Motor neuron (in vitro differentiated cells): Measurements from ENCODE around the gene RNU6-1. TPM values are rescaled to one million over a fixed set of nuclear protein-coding genes. Genes with fewer than 3 reads are reported as not detected.
A peak's percentile ranks its signal among the peaks of the same experiment; 100 is the strongest.

ENCODE experiments used
- ATAC-seq, 8 experiments: fragments of 200-7000 bp; cut with Tn5 transposase; replicated peaks in 6 of 8; 2 replicates each; pipeline ENCODE4 v1.8.0; 2021; ENCODE audit warnings: mild to moderate bottlenecking in 8 of 8, moderate library complexity in 8 of 8
- H3K27ac ChIP-seq, 2 donors: fragments of 250-450 bp; sonication (Bioruptor Pico); 2 replicates each; pipeline ENCODE4 v1.9.0; 2021; ENCODE audit warnings: antibody characterized with exemption in 2 of 2, mild to moderate bottlenecking in 2 of 2, moderate library complexity in 1 of 2
- H3K4me1 ChIP-seq, 2 donors: fragments of 250-450 bp; sonication (Bioruptor Pico); replicated peaks in 1 of 2; 2 replicates each; pipeline ENCODE4 v1.6.1; 2021; ENCODE audit warnings: antibody characterized with exemption in 2 of 2, mild to moderate bottlenecking in 2 of 2, moderate library complexity in 1 of 2
- H3K4me3 ChIP-seq, 5 donors: fragments of 250-450 bp; sonication (Bioruptor Pico); 2 replicates each; pipeline ENCODE4 v1.9.0; 2021; ENCODE audit warnings: antibody characterized with exemption in 5 of 5, mild to moderate bottlenecking in 5 of 5, moderate library complexity in 4 of 5
- WGBS, 10 experiments: fragments of 450-650 bp; shearing (Covaris generic); methylation state at CpG; one replicate each; pipeline ENCODE4 v1.0.0; 2022; 5-methylcytosine and 5-hydroxymethylcytosine counted together
- in situ Hi-C, 9 experiments: fragments of 400-800 bp; cut with MboI; loops; one replicate each; pipeline ENCODE4 v1.15.0; 2021; ENCODE audit warnings: low sequenced_read_pairs in 9 of 9, low pct_unique_long_range_greater_than_20kb in 2 of 9; ENCODE audit not compliant: unreplicated experiment in 9 of 9
- total RNA-seq, 8 experiments: library from RNA; unstranded; fragments of 300-600 nt; gene quantifications; 2 replicates each; pipeline versions ENCODE4 v1.2.3 to v1.2.4, GENCODE V29; 2022

The RNU6-1 gene
- total RNA-seq, 8 experiments from 2014 or later = under 0.01 TPM; not detected in 7

DNA sequence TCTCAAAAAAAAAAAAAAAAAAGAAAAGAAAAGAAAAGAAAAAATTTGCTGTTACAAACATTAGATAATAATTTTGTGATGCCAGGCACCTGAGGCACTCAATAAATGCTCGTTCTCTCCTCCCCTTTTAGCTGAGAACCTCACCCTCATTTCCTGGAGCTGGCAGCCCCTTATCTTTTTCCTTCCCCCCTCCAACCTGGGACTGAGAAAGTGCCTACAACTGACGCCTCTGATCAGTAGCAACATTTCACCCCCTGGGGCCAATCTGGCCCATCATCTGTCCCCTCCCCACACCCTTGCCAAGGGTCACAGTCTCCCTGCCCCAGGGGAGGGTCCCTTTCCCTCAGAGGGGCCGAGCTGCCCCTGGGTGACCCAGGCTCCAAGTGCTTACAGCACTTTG lies 12.6 kb upstream of the RNU6-1 start:
- no peaks in the 10 kb centered on the region for H3K4me1 ChIP-seq
- H3K27ac ChIP-seq = no peak overlapping the region
- in situ Hi-C loops = loop anchor here in 6 of 9 experiments (25.0 kb wide), 3 partner anchors 185 to 310 kb away; partner anchors contain the start of gene PIAS1 (in 1 of the 6)
- ATAC-seq = no peak
- 63 to 100% (median 80%) methylated on average over 1 to 3 of the region's 3 CpGs; no CpG with 5 or more reads in 5 of the 10 experiments for WGBS, 10 experiments
- H3K4me3 ChIP-seq = no peak overlapping the region

DNA sequence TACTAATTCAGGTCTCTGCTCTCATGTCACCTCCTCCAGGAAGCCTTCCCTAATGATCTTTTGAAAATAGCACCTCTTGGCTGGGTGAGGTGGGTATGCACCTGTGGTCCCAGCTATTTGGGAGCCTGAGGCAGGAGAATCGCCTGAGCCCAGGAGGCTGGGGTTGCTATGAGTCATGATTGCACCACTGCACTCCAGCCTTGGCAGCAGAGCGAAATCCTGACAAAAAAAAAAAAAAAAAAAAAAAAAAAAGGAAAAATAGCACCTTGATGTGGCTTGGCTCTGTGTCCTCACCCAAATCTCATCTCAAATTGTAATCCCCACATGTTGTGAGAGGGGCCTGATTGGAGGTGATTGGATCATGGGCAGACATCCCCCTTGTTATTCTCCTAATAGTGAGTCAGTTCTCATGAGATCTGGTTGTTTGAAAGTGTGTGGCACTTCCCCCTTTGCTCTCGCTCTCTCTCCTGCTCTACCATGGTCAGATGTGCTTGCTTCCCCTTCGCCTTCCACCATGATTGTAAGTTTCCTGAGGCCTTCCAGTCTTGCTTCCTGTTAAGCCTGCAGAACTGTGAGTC lies 11.2 kb upstream of the RNU6-1 start:
- in situ Hi-C loops = loop anchor here in 6 of 9 experiments (25.0 kb wide), 3 partner anchors 186 to 311 kb away; partner anchors contain the start of gene PIAS1 (in 1 of the 6)
- 0 to 100% (median 100%) methylated on average over 1 to 2 of the region's 4 CpGs; no CpG with 5 or more reads in 3 of the 10 experiments for WGBS, 10 experiments
- H3K4me3 ChIP-seq = no peak overlapping the region
- peak in 1 of 8 experiments; percentile 23 for ATAC-seq
- no peak overlapping the region for H3K27ac ChIP-seq
- H3K4me1 ChIP-seq = no peaks in the 10 kb centered on the region

DNA sequence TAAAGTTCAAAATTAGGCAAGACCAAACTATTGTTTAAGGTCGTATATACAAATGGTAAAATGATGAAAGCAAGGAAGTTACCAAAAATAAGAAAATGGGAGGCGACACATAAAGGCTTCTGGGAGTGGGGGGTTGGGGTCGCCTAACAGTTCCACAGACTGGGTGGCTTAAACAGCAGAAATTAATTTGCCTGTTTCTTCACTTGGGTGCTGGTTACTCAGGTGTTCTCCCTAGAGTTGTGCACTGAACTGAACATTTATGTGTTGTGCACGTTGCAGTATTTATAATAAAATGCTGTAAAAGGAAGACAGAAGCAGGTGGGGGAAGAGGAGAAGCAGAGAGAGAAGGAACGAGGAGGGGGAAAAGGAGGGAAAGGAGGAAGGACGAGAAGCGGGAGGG lies 10.5 kb upstream of the RNU6-1 start:
- in situ Hi-C loops = loop anchor here in 6 of 9 experiments (25.0 kb wide), 3 partner anchors 187 to 312 kb away; partner anchors contain the start of gene PIAS1 (in 1 of the 6)
- ATAC-seq = no peak

DNA sequence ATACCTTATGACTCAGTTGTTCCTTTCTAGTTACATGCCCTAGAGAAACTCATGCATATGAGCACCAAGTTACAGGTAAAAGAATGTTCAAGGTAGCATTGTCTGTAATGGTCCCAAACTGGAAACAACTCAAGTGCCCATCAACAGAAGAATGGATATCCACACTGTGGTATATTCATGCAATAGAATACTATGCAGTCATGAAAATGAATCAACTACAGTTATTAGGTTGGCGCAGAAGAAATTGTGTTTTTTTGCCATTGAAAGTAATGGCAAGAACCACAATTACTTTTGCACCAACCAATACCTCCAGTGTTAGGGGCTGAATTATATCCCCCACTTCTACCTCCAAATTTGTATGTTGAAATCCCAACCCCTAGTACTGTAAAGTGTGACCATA lies 9.7 kb upstream of the RNU6-1 start:
- H3K27ac ChIP-seq = no peak overlapping the region
- in situ Hi-C loops = loop anchor here in 7 of 9 experiments (25.0 kb wide), 3 partner anchors 312 to 912 kb away; partner anchors contain the start of gene MAP2K5 (in 1 of the 7)
- no peaks in the 10 kb centered on the region for H3K4me1 ChIP-seq
- no peak overlapping the region for H3K4me3 ChIP-seq
- no peak for ATAC-seq
- WGBS, 10 experiments = 40 to 100% (median 100%) methylated on average over 1 of the region's 1 CpG; no CpG with 5 or more reads in 3 of the 10 experiments

More for the DNA sequence above, 10.5 kb upstream of the RNU6-1 start:
- H3K4me1 ChIP-seq = no peaks in the 10 kb centered on the region
- no peak overlapping the region for H3K4me3 ChIP-seq
- no peak overlapping the region for H3K27ac ChIP-seq
- WGBS, 10 experiments = 49 to 87% (median 66%) methylated on average over 2 to 7 of the region's 7 CpGs

DNA sequence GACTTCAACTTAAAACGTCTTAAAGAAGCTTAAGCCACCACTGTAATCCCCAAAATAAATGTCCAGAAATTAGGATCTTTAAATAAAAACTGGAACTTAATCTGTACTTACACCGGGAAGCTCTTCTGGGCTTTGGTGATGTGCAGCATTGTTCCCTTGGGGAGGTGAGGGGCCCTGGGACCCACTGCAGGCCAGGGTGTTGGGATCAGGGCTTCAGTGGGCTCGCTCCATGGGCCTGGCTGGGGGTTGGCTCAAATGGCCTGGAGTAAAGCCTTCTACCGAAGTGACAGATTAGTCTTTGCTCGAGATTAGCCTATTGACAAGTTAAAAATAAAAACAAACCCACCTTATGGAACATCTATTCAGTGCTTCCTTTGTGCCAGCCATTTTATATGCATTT lies 6.1 kb upstream of the RNU6-1 start:
- Histone ChIP-seq H3K4me1 (peaks cover 12 to 15% of the 10 kb centered on the region in 2 donors), H3K4me3 (no peak overlapping the region), H3K27ac (no peak overlapping the region)
- no peak for ATAC-seq
- in situ Hi-C loops = loop anchor here in 7 of 9 experiments (25.0 kb wide), 3 partner anchors 309 to 909 kb away; partner anchors contain the start of gene MAP2K5 (in 1 of the 7)
- 28 to 90% (median 67%) methylated on average over 1 to 5 of the region's 5 CpGs; no CpG with 5 or more reads in 1 of the 10 experiments for WGBS, 10 experiments

DNA sequence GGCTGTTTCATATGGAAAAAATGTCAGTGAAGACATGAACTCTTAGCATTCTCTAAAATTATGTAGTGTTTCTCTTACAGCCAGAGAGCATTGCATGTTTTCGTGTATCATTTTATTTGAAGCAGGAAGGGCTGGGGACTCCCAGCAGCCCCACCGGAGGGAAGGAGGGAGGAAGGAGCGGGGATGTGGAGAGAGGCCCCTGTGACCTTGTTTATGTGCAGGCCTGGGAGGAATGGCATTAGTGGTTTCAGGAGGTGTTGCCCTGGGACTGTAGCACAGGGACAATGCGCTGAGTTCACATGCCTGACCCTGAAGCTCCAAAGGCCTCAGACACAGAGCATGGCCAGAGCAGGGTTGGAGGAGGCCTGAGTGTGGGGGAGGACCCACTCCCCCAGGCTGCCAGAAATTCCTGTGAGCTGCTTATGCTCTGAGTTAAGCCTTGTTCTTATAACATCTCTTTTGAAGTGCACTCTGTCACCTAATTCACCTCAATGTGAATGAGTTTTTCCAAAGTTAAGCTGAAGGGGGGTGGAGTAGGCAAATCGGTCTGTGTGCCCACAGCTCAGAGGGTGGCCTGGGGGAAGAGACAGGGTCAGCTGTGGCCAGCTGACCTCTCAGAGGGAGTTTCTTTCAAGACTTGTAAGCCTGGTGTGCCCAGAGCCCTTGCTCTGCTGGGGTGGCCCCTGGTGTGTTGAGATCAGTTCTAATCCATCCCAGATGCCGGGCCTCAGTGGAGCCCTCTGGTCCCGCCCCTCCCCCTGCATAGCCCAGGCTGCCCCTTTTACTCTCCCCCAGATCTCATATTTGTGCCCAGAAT lies 3.9 kb upstream of the RNU6-1 start:
- no peak overlapping the region for H3K27ac ChIP-seq
- H3K4me1 ChIP-seq = peaks cover 12 to 15% of the 10 kb centered on the region in 2 donors
- H3K4me3 ChIP-seq = no peak overlapping the region
- ATAC-seq = peak in 2 of 8 experiments; percentile 9 to 15
- 11 to 56% (median 20%) methylated on average over 1 to 5 of the region's 7 CpGs; no CpG with 5 or more reads in 4 of the 10 experiments for WGBS, 10 experiments
- in situ Hi-C loops = loop anchor here in 7 of 9 experiments (25.0 kb wide), 3 partner anchors 306 to 906 kb away; partner anchors contain the start of gene MAP2K5 (in 1 of the 7)

DNA sequence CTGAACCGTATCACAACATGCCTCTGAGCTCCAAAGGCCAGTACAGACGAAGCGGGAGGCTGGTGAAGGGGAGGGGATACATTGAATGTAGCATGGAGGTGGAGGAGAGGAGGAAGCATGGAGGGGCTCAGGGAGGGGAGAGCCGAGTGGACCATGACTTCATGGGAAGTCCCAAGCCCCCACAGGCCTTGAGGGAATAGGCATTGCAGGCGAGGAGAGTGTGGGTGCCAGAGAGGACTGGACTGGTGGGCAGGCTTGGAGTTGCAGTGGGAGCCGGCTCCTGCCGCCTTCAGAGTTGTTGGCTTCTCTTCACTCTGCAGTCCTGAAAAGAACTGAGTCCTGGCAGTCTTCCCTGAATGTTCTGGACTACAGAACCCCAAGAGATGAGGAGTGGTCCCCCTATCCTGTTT lies 3.3 kb upstream of the RNU6-1 start:
- no peak overlapping the region for H3K27ac ChIP-seq

DNA sequence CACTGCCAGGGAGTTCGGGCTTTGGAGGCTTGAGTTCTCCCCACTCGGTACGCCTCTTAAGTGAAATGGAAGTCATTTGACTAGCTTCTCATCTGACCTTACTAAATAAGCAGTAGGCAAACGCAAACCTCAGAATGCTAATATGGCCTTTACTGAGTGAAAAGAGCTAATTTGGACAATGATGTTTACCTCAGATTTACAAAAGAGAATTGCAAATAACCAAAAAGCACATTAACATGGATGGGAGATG lies 1.6 kb upstream of the RNU6-1 start:
- 0 to 100% (median 40%) methylated on average over 1 to 3 of the region's 4 CpGs; no CpG with 5 or more reads in 1 of the 10 experiments for WGBS, 10 experiments
- no peak for ATAC-seq
- Histone ChIP-seq H3K27ac (no peak overlapping the region), H3K4me3 (peak overlapping the region; percentile 67 to 94 (median 81)), H3K4me1 (peaks cover 12 to 15% of the 10 kb centered on the region in 2 donors)
- in situ Hi-C loops = loop anchor here in 7 of 9 experiments (25.0 kb wide), 3 partner anchors 304 to 904 kb away; partner anchors contain the start of gene MAP2K5 (in 1 of the 7)

More for the DNA sequence above, 3.3 kb upstream of the RNU6-1 start:
- H3K4me1 ChIP-seq = peaks cover 12 to 15% of the 10 kb centered on the region in 2 donors
- H3K4me3 ChIP-seq = no peak overlapping the region
- WGBS, 10 experiments = 40 to 93% (median 65%) methylated on average over 1 to 3 of the region's 7 CpGs; no CpG with 5 or more reads in 6 of the 10 experiments
- in situ Hi-C loops = loop anchor here in 7 of 9 experiments (25.0 kb wide), 3 partner anchors 306 to 906 kb away; partner anchors contain the start of gene MAP2K5 (in 1 of the 7)
- no peak for ATAC-seq

DNA sequence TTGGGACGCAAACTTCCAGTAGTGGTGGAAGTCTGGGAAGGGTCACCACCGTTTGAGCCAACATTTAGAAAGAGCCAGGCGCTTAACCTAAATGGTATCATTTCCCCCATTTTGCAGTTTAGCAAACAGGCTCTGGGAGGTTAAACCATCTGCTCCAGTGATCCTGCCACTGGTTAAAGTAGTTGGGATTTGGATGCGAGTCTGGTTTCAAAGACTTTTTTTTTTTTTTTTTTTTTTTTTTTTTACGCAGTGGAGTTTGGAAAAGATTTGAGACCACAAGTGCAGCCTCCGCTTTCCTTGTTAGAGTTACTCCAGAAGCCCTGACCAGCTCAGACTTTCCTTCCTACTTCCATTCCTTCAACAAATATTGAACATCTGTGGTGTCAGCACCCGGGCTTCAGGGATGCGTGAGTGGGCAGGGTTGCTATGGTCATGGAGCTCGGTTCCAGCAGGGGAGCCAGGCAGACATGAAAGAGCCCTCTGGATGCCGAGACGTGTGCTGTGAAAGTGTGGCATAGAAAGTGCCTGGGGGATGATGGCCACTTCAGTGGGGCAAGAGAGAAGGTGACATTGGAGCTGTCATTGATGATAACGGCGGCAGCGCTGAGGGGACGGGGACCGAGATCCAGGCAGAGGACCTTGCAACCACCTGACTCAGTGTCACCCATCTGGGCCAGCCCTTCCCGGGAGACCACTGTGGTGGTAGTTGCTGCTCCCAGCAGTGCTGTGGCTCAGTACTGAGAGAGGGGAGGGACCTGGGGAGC lies 1.1 kb upstream of the RNU6-1 start:
- in situ Hi-C loops = loop anchor here in 7 of 9 experiments (25.0 kb wide), 3 partner anchors 304 to 904 kb away; partner anchors contain the start of gene MAP2K5 (in 1 of the 7)
- Histone ChIP-seq H3K4me3 (peak overlapping the region; percentile 67 to 94 (median 81)), H3K27ac (peak overlapping the region in 1 of 2 donors; percentile 92), H3K4me1 (peaks cover 12 to 15% of the 10 kb centered on the region in 2 donors)
- ATAC-seq = peak; percentile 12 to 43 (median 28)
- WGBS, 10 experiments = 0 to 9% (median 0%) methylated on average over 1 to 4 of the region's 17 CpGs; no CpG with 5 or more reads in 1 of the 10 experiments

DNA sequence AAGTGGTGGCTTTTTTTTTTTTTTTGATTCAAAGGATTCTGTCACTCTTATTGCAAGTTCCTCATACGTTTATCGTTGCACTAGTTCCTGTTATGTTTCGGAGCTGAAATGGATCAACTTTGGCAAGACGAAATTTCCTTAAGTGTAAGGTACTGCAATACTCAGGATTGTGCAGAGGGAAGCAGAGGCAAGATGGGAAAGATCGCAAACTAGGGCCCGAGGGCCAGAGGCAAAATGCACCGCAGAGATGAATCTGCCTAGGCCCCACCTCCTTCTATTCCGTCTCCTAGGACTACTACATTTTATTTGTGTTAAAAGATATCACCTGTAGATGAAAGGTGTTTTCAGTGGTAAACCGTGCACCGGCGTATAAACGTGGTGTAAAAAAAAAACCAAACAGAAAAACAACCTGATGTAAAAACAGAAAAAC lies 331 bp downstream of the RNU6-1 start:
- Histone ChIP-seq H3K27ac (peak overlapping the region; percentile 87 to 92), H3K4me3 (peak overlapping the region; percentile 67 to 94 (median 81)), H3K4me1 (peaks cover 12 to 15% of the 10 kb centered on the region in 2 donors)
- 0 to 20% (median 7%) methylated on average over 2 to 12 of the region's 12 CpGs for WGBS, 10 experiments
- in situ Hi-C loops = loop anchor here in 7 of 9 experiments (10.0 to 25.0 kb wide), 4 partner anchors 302 to 902 kb away; partner anchors contain the start of gene MAP2K5 (in 1 of the 7)
- ATAC-seq = peak; percentile 18 to 54 (median 34)

DNA sequence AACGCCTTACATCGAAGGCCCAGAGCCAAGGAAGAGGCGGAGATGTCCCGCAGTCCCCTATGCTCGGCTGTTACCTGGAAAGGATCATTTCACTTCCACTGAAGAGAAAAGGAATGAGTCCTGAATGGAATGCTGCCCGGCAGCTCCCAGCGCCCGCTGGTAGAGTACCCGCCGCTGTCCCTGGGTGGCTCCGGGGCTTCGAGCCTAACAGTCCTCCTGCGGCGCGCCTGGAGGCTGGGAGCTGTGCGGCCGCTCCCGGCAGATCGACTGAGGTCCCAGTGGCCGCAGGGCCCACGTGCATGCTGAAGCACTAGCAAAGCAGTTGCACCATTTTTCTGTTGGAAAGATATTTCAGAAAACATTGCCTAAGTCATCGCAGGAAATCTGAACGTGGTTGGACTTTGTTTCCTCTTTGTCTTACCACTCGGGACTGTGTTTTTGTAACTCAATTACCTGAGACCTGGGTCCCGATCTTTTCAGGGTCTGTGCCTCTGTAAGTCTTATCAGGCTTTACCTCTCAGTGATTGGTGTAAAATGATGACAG lies 984 bp downstream of the RNU6-1 start:
- H3K4me3 ChIP-seq = peak overlapping the region; percentile 67 to 94 (median 81)
- peaks cover 7 to 12% of the 10 kb centered on the region in 2 donors for H3K4me1 ChIP-seq
- in situ Hi-C loops = loop anchor here in 7 of 9 experiments (10.0 to 25.0 kb wide), 4 partner anchors 302 to 902 kb away; partner anchors contain the start of gene MAP2K5 (in 1 of the 7)
- H3K27ac ChIP-seq = no peak overlapping the region
- WGBS, 10 experiments = 0 to 100% (median 15%) methylated on average over 1 to 8 of the region's 25 CpGs
- peak in 5 of 8 experiments; percentile 15 to 45 (median 38) for ATAC-seq
